Thyroid gland (tissue), 4 donors: ENCODE results near the gene TMEM255B.

Source experiments
- POLR2A ChIP-seq, 2 donors: fragments of 450-650 bp; IDR thresholded peaks; one replicate each; pipeline ENCODE4 v1.6.1; 2017; ENCODE audit warnings: antibody characterized with exemption in 2 of 2, mild to moderate bottlenecking in 2 of 2, moderate library complexity in 1 of 2
- TF ChIP-seq, protein P1 (sequence below), 6 experiments: fragments of 200-600 bp in 3 of 6; fragments of 450-650 bp in 3 of 6; sonication (generic) in 3 of 6; IDR thresholded peaks; one replicate each; pipeline ENCODE4 v1.5.1; 2016 to 2019; ENCODE audit warnings: antibody characterized with exemption in 6 of 6, mild to moderate bottlenecking in 2 of 6, inconsistent platforms in 1 of 6, moderate library complexity in 1 of 6

DNA sequence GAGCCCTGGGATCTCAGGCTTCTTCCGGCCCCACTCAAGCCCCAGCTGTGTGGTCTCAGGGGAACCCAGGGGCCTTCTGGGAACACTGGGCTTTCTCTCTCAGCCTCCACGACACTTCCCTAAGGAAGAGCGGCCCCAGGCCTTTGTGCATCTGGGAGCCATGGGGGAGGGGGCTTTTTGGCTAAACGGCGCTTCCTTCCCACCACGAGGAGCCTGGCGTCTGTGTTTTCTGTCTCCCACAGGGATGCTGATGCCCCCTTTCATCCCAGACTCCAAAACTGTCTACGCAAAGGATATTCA lies 24.2 kb upstream of the TMEM255B start:
- TF ChIP-seq, protein P1, sequence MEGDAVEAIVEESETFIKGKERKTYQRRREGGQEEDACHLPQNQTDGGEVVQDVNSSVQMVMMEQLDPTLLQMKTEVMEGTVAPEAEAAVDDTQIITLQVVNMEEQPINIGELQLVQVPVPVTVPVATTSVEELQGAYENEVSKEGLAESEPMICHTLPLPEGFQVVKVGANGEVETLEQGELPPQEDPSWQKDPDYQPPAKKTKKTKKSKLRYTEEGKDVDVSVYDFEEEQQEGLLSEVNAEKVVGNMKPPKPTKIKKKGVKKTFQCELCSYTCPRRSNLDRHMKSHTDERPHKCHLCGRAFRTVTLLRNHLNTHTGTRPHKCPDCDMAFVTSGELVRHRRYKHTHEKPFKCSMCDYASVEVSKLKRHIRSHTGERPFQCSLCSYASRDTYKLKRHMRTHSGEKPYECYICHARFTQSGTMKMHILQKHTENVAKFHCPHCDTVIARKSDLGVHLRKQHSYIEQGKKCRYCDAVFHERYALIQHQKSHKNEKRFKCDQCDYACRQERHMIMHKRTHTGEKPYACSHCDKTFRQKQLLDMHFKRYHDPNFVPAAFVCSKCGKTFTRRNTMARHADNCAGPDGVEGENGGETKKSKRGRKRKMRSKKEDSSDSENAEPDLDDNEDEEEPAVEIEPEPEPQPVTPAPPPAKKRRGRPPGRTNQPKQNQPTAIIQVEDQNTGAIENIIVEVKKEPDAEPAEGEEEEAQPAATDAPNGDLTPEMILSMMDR (IDR thresholded peaks at IDR 0.05) = no peak
- TF ChIP-seq POLR2A (IDR thresholded peaks at IDR 0.05) = no peak
